ENCODE data around the gene POLR3GL.
A peak's percentile ranks its signal among the peaks of the same experiment; 100 is the strongest.

Gene POLR3GL

GRCh38 chr1:145999321-146000024 is 35.0 kb downstream of the POLR3GL start:
- DNase-seq (ENCODE audit: low spot score) = no peak
- in situ Hi-C loops (cut with MboI; ENCODE audit: low sequenced_read_pairs, unreplicated experiment) = loop anchor here (10.0 kb wide), 2 partner anchors 105 to 165 kb away; no protein-coding TSS in a partner anchor
- TF ChIP-seq CTCF (IDR thresholded peaks at IDR 0.05; ENCODE audit: borderline replicate concordance, control extremely low read depth, extremely low read depth, insufficient read depth, missing control alignments) = no peak

DNA sequence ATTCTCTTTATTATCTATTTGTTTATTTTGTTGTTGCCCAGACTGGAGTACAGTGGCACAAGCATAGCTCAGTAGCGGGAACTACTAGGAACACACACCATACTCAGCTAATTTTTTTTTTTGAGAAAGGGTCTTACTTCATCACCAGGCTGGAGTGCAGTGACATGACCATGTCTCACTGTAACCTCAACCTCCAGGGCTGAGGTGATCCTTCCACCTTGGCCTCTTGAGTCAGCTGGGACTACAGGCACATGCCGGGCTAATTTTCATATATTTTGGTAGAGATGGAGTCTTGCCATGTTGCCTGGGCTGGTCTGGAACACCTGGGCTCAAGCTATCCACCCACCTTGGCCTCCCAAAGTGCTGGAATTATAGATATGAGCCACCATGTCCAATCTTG is 37.2 kb downstream of the POLR3GL start:
- no peak for DNase-seq (ENCODE audit: low spot score)
- no peak for TF ChIP-seq CTCF (IDR thresholded peaks at IDR 0.05; ENCODE audit: borderline replicate concordance, control extremely low read depth, extremely low read depth, insufficient read depth, missing control alignments)
- in situ Hi-C loops (cut with MboI; ENCODE audit: low sequenced_read_pairs, unreplicated experiment) = loop anchor here (10.0 kb wide), 1 partner anchor 107 kb away; no protein-coding TSS in a partner anchor

GRCh38 chr1:146007489-146008133 is 43.1 kb downstream of the POLR3GL start:
- no peak for TF ChIP-seq CTCF (IDR thresholded peaks at IDR 0.05; ENCODE audit: borderline replicate concordance, control extremely low read depth, extremely low read depth, insufficient read depth, missing control alignments)
- in situ Hi-C loops (cut with MboI; ENCODE audit: low sequenced_read_pairs, unreplicated experiment) = loop anchor here (10.0 kb wide), 1 partner anchor 113 kb away; no protein-coding TSS in a partner anchor
- DNase-seq (ENCODE audit: low spot score) = no peak

DNA sequence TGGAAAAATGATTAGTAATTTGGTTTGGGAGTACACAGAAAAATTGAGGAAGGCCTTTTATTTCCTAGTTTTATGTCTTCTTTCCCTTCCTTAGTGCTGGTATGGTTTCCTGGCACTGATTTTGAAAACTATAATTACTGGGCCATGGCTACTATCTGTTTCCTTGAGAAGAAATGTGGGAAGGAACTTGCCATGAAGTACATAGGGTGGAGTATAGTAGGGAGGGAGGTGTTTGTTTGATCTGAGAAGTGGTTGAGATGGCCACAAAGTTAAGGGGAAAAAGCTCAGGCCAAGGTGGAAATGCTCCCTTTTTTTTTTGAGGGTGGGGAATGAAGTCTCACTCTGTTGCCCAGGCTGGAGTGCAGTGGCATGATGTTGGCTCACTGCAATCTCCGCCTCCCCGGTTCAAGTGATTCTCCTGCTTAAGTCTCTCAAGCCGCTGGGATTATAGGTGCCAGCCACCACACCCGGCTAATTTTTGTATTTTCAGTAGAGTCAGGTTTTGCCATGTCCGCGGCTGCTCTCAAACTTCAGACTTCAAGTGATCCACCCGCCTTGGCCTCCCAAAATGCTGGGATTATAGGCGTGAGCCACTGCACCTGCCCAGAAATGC is 45.7 kb downstream of the POLR3GL start:
- in situ Hi-C loops (cut with MboI; ENCODE audit: low sequenced_read_pairs, unreplicated experiment) = no loop called here
- no peak for DNase-seq (ENCODE audit: low spot score)
- TF ChIP-seq CTCF (IDR thresholded peaks at IDR 0.05; ENCODE audit: borderline replicate concordance, control extremely low read depth, extremely low read depth, insufficient read depth, missing control alignments) = no peak

- in situ Hi-C loops (cut with MboI; ENCODE audit: low sequenced_read_pairs, unreplicated experiment) = no loop called here
- TF ChIP-seq CTCF (IDR thresholded peaks at IDR 0.05; ENCODE audit: borderline replicate concordance, control extremely low read depth, extremely low read depth, insufficient read depth, missing control alignments) = peak; percentile 70
- peak; percentile 72 for DNase-seq (ENCODE audit: low spot score)
These were observed 48.4 kb downstream of the POLR3GL start for GRCh38 chr1:146012703-146013558.

- no peak for TF ChIP-seq CTCF (IDR thresholded peaks at IDR 0.05; ENCODE audit: borderline replicate concordance, control extremely low read depth, extremely low read depth, insufficient read depth, missing control alignments)
- DNase-seq (ENCODE audit: low spot score) = no peak
- in situ Hi-C loops (cut with MboI; ENCODE audit: low sequenced_read_pairs, unreplicated experiment) = no loop called here
These were observed 49.1 kb downstream of the POLR3GL start for GRCh38 chr1:146013559-146013922.

Data from GM13976 (cell line).